HEK293 (cell line): ENCODE data around the gene ZNF664.

Source experiments
- CTCF ChIA-PET: fragments of 350-600 bp; formaldehyde crosslinking; extraction: SDS; loops from one replicate; lab custom pipeline; 2021; ENCODE audit warnings: antibody characterized with exemption; lab: Yijun Ruan, JAX
- POLR2A ChIA-PET: fragments of 300-600 bp; formaldehyde crosslinking; extraction: SDS; loops from one replicate; lab custom pipeline; 2020; ENCODE audit warnings: antibody characterized with exemption, inconsistent platforms; lab: Yijun Ruan, JAX
- H3K27ac ChIP-seq: fragments of 200-500 bp; sonication (Bioruptor generic); 2 replicates; pipeline ENCODE4 v1.5.1; 2014; ENCODE audit warnings: low read depth, low read length, control low read depth, inconsistent platforms; ENCODE audit errors: extremely low read depth
- H3K36me3 ChIP-seq, 2 experiments: fragments of 200-500 bp in 1 of 2; sonication (Bioruptor generic) in 1 of 2; 1 replicate in 1 of 2; 2 replicates in 1 of 2; pipeline ENCODE4 v1.5.1; 2014 to 2017; ENCODE audit warnings: inconsistent platforms in 2 of 2, low read length in 2 of 2; ENCODE audit not compliant: control insufficient read depth in 2 of 2, insufficient read depth in 1 of 2
- H3K4me1 ChIP-seq: fragments of 200-500 bp; sonication (Bioruptor generic); 2 replicates; pipeline ENCODE4 v1.5.1; 2014; ENCODE audit warnings: mild to moderate bottlenecking, low read length, inconsistent platforms; ENCODE audit not compliant: control insufficient read depth, insufficient read depth
- H3K4me3 ChIP-seq: 2 replicates; pipeline ENCODE4 v1.5.1; 2011; ENCODE audit warnings: low read depth, mild to moderate bottlenecking, control low read depth, low read length, moderate library complexity
- H3K9me3 ChIP-seq: fragments of 200-500 bp; sonication (Bioruptor generic); 2 replicates; pipeline ENCODE4 v1.5.1; 2014; ENCODE audit warnings: low read depth, low read length, inconsistent platforms; ENCODE audit not compliant: control insufficient read depth, insufficient read depth
- AEBP2 ChIP-seq: fragments of 450-650 bp; formaldehyde crosslinking; IDR thresholded peaks from 2 replicates; pipeline ENCODE4 v1.5.1; 2016; ENCODE audit warnings: missing biosample characterization, missing genetic modification characterization, borderline replicate concordance
- IKZF3 ChIP-seq: fragments of 450-650 bp; IDR thresholded peaks from 2 replicates; pipeline ENCODE4 v1.5.0; 2018; ENCODE audit warnings: missing biosample characterization, mild to moderate bottlenecking, missing genetic modification characterization, moderate library complexity
- KLF7 ChIP-seq: fragments of 450-650 bp; formaldehyde crosslinking; IDR thresholded peaks from 2 replicates; pipeline ENCODE4 v1.5.1; 2016; ENCODE audit warnings: missing biosample characterization, missing genetic modification characterization, borderline replicate concordance
- KLF9 ChIP-seq: fragments of 450-650 bp; formaldehyde crosslinking; IDR thresholded peaks from 2 replicates; pipeline ENCODE4 v1.5.1; 2016; ENCODE audit warnings: missing biosample characterization, missing genetic modification characterization, low read depth
- PRDM2 ChIP-seq: fragments of 450-650 bp; formaldehyde crosslinking; IDR thresholded peaks from 2 replicates; pipeline ENCODE4 v1.5.1; 2016; ENCODE audit warnings: missing biosample characterization, missing genetic modification characterization, borderline replicate concordance
- SCRT2 ChIP-seq: fragments of 450-650 bp; formaldehyde crosslinking; IDR thresholded peaks from 2 replicates; pipeline ENCODE4 v1.5.1; 2016; ENCODE audit warnings: missing biosample characterization, missing genetic modification characterization
- ZBTB48 ChIP-seq: fragments of 450-650 bp; formaldehyde crosslinking; IDR thresholded peaks from 2 replicates; pipeline ENCODE4 v1.5.1; 2016; ENCODE audit warnings: missing biosample characterization, missing genetic modification characterization
- ZBTB7A ChIP-seq: fragments of 450-650 bp; formaldehyde crosslinking; IDR thresholded peaks from 2 replicates; pipeline ENCODE4 v1.5.1; 2016; ENCODE audit warnings: low read depth, missing biosample characterization, missing genetic modification characterization
- ZNF138 ChIP-seq: fragments of 450-650 bp; formaldehyde crosslinking; IDR thresholded peaks from 2 replicates; pipeline ENCODE4 v1.5.1; 2016; ENCODE audit warnings: missing biosample characterization, missing genetic modification characterization, borderline replicate concordance
- ZNF266 ChIP-seq: fragments of 450-650 bp; formaldehyde crosslinking; IDR thresholded peaks from 2 replicates; pipeline ENCODE4 v1.5.1; 2016; ENCODE audit warnings: missing biosample characterization, missing genetic modification characterization, low read depth
- ZNF324 ChIP-seq: fragments of 450-650 bp; formaldehyde crosslinking; IDR thresholded peaks from 2 replicates; pipeline ENCODE4 v1.5.1; 2016; ENCODE audit warnings: missing biosample characterization, missing genetic modification characterization
- ZNF341 ChIP-seq: fragments of 450-650 bp; formaldehyde crosslinking; IDR thresholded peaks from 2 replicates; pipeline ENCODE4; 2016; ENCODE audit warnings: low read depth, missing biosample characterization, missing genetic modification characterization
- ZNF404 ChIP-seq: fragments of 450-650 bp; formaldehyde crosslinking; IDR thresholded peaks from 2 replicates; pipeline ENCODE4 v1.5.1; 2017; ENCODE audit warnings: missing biosample characterization, missing genetic modification characterization
- ZNF426 ChIP-seq: fragments of 450-650 bp; formaldehyde crosslinking; IDR thresholded peaks from 2 replicates; pipeline ENCODE4 v1.5.1; 2017; ENCODE audit warnings: missing biosample characterization, missing genetic modification characterization, mild to moderate bottlenecking, inconsistent platforms, moderate library complexity
- ZNF530 ChIP-seq: fragments of 450-650 bp; formaldehyde crosslinking; IDR thresholded peaks from 2 replicates; pipeline ENCODE4 v1.5.1; 2016; ENCODE audit warnings: low read depth, missing biosample characterization, missing genetic modification characterization
- ZNF560 ChIP-seq: fragments of 450-650 bp; formaldehyde crosslinking; IDR thresholded peaks from 2 replicates; pipeline ENCODE4 v1.5.1; 2017; ENCODE audit warnings: missing biosample characterization, missing genetic modification characterization, borderline replicate concordance
- ZNF596 ChIP-seq: fragments of 450-650 bp; IDR thresholded peaks from 2 replicates; pipeline ENCODE4 v1.5.0; 2018; ENCODE audit warnings: missing biosample characterization, mild to moderate bottlenecking, missing genetic modification characterization, moderate library complexity
- ZNF623 ChIP-seq: fragments of 450-650 bp; formaldehyde crosslinking; IDR thresholded peaks from 2 replicates; pipeline ENCODE4 v1.5.1; 2016; ENCODE audit warnings: missing biosample characterization, missing genetic modification characterization
- ZNF626 ChIP-seq: fragments of 450-650 bp; sonication (Bioruptor Pico); formaldehyde crosslinking; IDR thresholded peaks from 2 replicates; pipeline ENCODE4 v1.5.1; 2018; ENCODE audit warnings: missing biosample characterization, missing genetic modification characterization, inconsistent platforms
- ZSCAN16 ChIP-seq: fragments of 450-650 bp; formaldehyde crosslinking; IDR thresholded peaks from 2 replicates; pipeline ENCODE4 v1.5.1; 2016; ENCODE audit warnings: missing biosample characterization, missing genetic modification characterization

Gene ZNF664

DNA sequence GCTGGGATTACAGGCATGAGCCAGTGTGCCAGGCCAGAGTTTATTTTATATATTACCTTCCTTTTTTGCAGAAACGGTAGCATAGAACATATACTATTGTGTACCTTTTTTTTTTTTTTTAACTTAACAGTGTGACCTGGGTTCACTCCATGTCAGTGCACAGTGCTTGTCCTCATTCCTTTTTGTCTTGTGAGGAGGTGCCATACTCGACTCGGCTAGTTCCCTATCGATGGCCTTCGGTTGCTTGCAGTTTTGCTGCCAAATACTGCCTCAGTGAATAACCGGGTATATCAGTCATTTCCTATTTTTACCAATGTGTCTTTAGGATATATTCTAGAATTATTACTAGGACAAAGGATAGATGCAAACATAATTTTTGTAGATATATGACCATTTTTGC, 36.8 kb downstream of the ZNF664 start:
- Histone ChIP-seq H3K4me1 (no peaks in the 10 kb centered on the region), H3K27ac (no peak overlapping the region), H3K4me3 (no peak overlapping the region), H3K36me3 (peaks cover 32 to 62% of the 10 kb centered on the region in 2 experiments), H3K9me3 (no peaks in the 10 kb centered on the region)
- TF ChIP-seq ZNF138 (tag by site-specific recombination) = no peak
- no peak for TF ChIP-seq ZNF530 (tag by site-specific recombination)
- no peak for TF ChIP-seq ZBTB7A (tag by site-specific recombination)
- TF ChIP-seq ZSCAN16 = no peak
- TF ChIP-seq ZNF266 (tag by site-specific recombination) = no peak
- no peak for TF ChIP-seq AEBP2 (tag by site-specific recombination)
- POLR2A ChIA-PET = no interaction called here
- CTCF ChIA-PET = no interaction called here

GRCh38 chr12:124010687-124011086, 37.7 kb downstream of the ZNF664 start:
- CTCF ChIA-PET = interaction anchor here (1.0 kb wide), 1 partner anchor 9 kb away, joined by 3 read pairs; no protein-coding TSS in a partner anchor
- no peak overlapping the region for H3K4me3 ChIP-seq
- POLR2A ChIA-PET = no interaction called here
- no peaks in the 10 kb centered on the region for H3K4me1 ChIP-seq
- peaks cover 27 to 61% of the 10 kb centered on the region in 2 experiments for H3K36me3 ChIP-seq
- TF ChIP-seq KLF7 (tag by site-specific recombination) = no peak
- peak; percentile 92 for TF ChIP-seq ZNF623 (tag by site-specific recombination)
- peak; percentile 75 for TF ChIP-seq ZNF341
- TF ChIP-seq ZNF626 (tag by site-specific recombination) = no peak
- no peak for TF ChIP-seq ZNF596 (tag by site-specific recombination)
- no peak overlapping the region for H3K27ac ChIP-seq
- H3K9me3 ChIP-seq = no peaks in the 10 kb centered on the region

DNA sequence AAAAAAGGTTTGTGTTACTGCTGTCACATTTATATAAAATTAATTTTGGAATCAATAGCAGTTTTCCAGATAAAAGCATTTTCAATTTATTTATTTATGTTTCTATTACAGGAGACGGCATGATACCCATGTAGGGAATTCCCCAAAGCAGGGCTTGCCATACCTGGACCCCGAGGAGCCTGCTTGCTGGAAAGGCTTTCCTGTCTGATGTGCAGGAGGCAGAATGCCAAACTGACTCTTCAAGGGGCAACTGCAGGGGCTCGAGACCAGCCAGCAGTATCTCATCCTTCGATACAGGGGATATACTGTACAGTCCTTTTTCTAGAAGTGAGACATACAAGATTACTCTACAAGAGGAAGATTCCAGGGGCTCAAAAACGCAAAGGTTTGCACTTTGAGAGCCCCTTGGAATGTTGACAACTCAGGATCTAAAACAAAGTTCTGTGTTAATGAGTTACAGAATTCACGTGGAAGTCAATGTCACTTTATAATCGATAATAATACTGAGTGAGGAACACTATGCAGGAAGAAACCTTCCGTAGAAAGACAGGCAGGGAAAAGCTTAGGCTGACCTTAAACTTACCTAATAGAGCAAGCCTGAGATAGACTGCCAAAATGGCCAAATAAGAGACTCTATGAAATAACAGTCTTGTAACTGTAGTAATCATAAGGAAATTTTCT, 38.6 kb downstream of the ZNF664 start:
- POLR2A ChIA-PET = no interaction called here
- no peak for TF ChIP-seq ZNF426
- TF ChIP-seq ZBTB7A (tag by site-specific recombination) = no peak
- no peak for TF ChIP-seq ZNF560 (tag by site-specific recombination)
- TF ChIP-seq KLF9 (tag by site-specific recombination) = no peak
- no peak for TF ChIP-seq PRDM2 (tag by site-specific recombination)
- TF ChIP-seq ZNF324 (tag by site-specific recombination) = no peak
- no peak for TF ChIP-seq SCRT2 (tag by site-specific recombination)
- TF ChIP-seq IKZF3 = no peak
- TF ChIP-seq ZBTB48 = no peak
- TF ChIP-seq ZNF404 (tag by site-specific recombination) = no peak
- TF ChIP-seq, all 188 proteins: peak for 0
- peaks cover 27 to 53% of the 10 kb centered on the region in 2 experiments for H3K36me3 ChIP-seq
- H3K27ac ChIP-seq = no peak overlapping the region
- no peak overlapping the region for H3K4me3 ChIP-seq
- no peaks in the 10 kb centered on the region for H3K4me1 ChIP-seq
- CTCF ChIA-PET = interaction anchor here (0.8 to 1.0 kb wide), 2 partner anchors 7 to 8 kb away, joined by 3 read pairs; no protein-coding TSS in a partner anchor
- H3K9me3 ChIP-seq = no peaks in the 10 kb centered on the region
